Gastroesophageal sphincter (tissue), 4 donors: ENCODE measurements around the gene RAB43. TPM values are rescaled to one million over a fixed set of nuclear protein-coding genes. Genes with fewer than 3 reads are reported as not detected.
A peak's percentile ranks its signal among the peaks of the same experiment; 100 is the strongest.

ENCODE experiments used
- ATAC-seq: fragments of 150-250 bp; one replicate; pipeline ENCODE4 v1.9.1; 2016; ENCODE audit warnings: mild to moderate bottlenecking, moderate library complexity
- H3K27ac ChIP-seq, 4 donors: fragments of 200-600 bp; sonication (generic) in 3 of 4; 1 replicate in 3 of 4; 2 replicates in 1 of 4; pipeline ENCODE4 v1.5.1; 2016 to 2019
- H3K27me3 ChIP-seq: fragments of 200-600 bp; sonication (generic); one replicate; pipeline ENCODE4 v1.5.1; 2019
- H3K36me3 ChIP-seq, 2 donors: fragments of 200-600 bp; sonication (generic); one replicate each; pipeline ENCODE4 v1.5.1; 2019; ENCODE audit warnings: control low read depth in 1 of 2
- H3K4me1 ChIP-seq, 3 donors: fragments of 200-600 bp; sonication (generic); 1 replicate in 2 of 3; 2 replicates in 1 of 3; pipeline ENCODE4 v1.5.1; 2016 to 2019; ENCODE audit warnings: control low read depth in 2 of 3
- H3K4me3 ChIP-seq, 2 donors: fragments of 200-600 bp; sonication (generic); one replicate each; pipeline ENCODE4 v1.5.1; 2019; ENCODE audit warnings: mild to moderate bottlenecking in 1 of 2, moderate library complexity in 1 of 2
- H3K9me3 ChIP-seq, 3 donors: fragments of 200-600 bp; sonication (generic); one replicate each; pipeline ENCODE4 v1.5.1; 2017 to 2019; ENCODE audit warnings: control low read depth in 2 of 3
- CTCF ChIP-seq, 4 experiments: fragments of 200-600 bp in 2 of 4; fragments of 450-650 bp in 2 of 4; sonication (generic) in 1 of 4; IDR thresholded peaks; one replicate each; pipeline ENCODE4 v1.5.1; 2017 to 2019; ENCODE audit warnings: antibody characterized with exemption in 4 of 4, mild to moderate bottlenecking in 2 of 4, moderate library complexity in 2 of 4
- EP300 ChIP-seq: sonication (generic); formaldehyde crosslinking; IDR thresholded peaks from one replicate; pipeline ENCODE4 v1.6.1; 2017; ENCODE audit warnings: antibody characterized with exemption, mild to moderate bottlenecking
- POLR2A ChIP-seq, 2 donors: fragments of 450-650 bp; IDR thresholded peaks; one replicate each; pipeline ENCODE4 v1.6.1; 2017; ENCODE audit warnings: antibody characterized with exemption in 2 of 2, mild to moderate bottlenecking in 2 of 2, moderate library complexity in 1 of 2
- POLR2AphosphoS5 ChIP-seq: sonication (generic); formaldehyde crosslinking; IDR thresholded peaks from one replicate; pipeline ENCODE4 v1.6.1; 2017; ENCODE audit warnings: antibody characterized with exemption
- WGBS, 2 donors: methylation state at CpG; one replicate each; pipeline ENCODE4 v1.1.5; 2018; ENCODE audit warnings: low coverage in 1 of 2; 5-methylcytosine and 5-hydroxymethylcytosine counted together
- total RNA-seq, 4 donors: library from RNA; depleted of rRNA; stranded (reverse); fragments of >200 nt; gene quantifications; one replicate each; pipeline ENCODE4 v1.1.0, GENCODE V29; 2016

The RAB43 gene
- total RNA-seq, 4 donors from 2014 or later: 10.3 to 17.9 (median 15.7) TPM

- peak; percentile 72 for ATAC-seq
- peaks cover 0 to 11% of the 10 kb centered on the region in 2 donors for H3K36me3 ChIP-seq
- H3K9me3 ChIP-seq: no peaks in the 10 kb centered on the region
- 17% methylated on average over 4 of the region's 8 CpGs; no CpG with 5 or more reads in 1 of the 2 donors for WGBS, 2 donors
- H3K4me1 ChIP-seq: peaks cover 0 to 15% (median 6%) of the 10 kb centered on the region in 3 donors
- TF ChIP-seq POLR2AphosphoS5 (peak; percentile 44), CTCF (IDR thresholded peaks at IDR 0.05) (no peak)
- no peak overlapping the region for H3K4me3 ChIP-seq
- peak overlapping the region; percentile 55 to 88 (median 86) for H3K27ac ChIP-seq
- H3K27me3 ChIP-seq: no peaks in the 10 kb centered on the region
These were observed 34.4 kb downstream of the RAB43 start for GRCh38 chr3:129087138-129087702.

- Histone ChIP-seq H3K36me3 (no peaks in the 10 kb centered on the region), H3K4me1 (peaks cover 0 to 15% (median 6%) of the 10 kb centered on the region in 3 donors), H3K4me3 (no peak overlapping the region), H3K27me3 (no peaks in the 10 kb centered on the region), H3K27ac (peak overlapping the region in 3 of 4 donors; percentile 84 to 88 (median 87)), H3K9me3 (no peaks in the 10 kb centered on the region)
- no peak for TF ChIP-seq EP300
- no peak for TF ChIP-seq POLR2AphosphoS5
- no peak for TF ChIP-seq POLR2A (IDR thresholded peaks at IDR 0.05)
- no peak for TF ChIP-seq CTCF (IDR thresholded peaks at IDR 0.05)
- WGBS, 2 donors: 100% methylated on average over 1 of the region's 4 CpGs; no CpG with 5 or more reads in 1 of the 2 donors
- no peak for ATAC-seq
These were observed 35.8 kb downstream of the RAB43 start for GRCh38 chr3:129085818-129086217.

- Histone ChIP-seq H3K4me1 (peaks cover 0 to 15% (median 6%) of the 10 kb centered on the region in 3 donors), H3K9me3 (no peaks in the 10 kb centered on the region), H3K27me3 (no peaks in the 10 kb centered on the region), H3K27ac (peak overlapping the region in 1 of 4 donors; percentile 88), H3K4me3 (no peak overlapping the region), H3K36me3 (no peaks in the 10 kb centered on the region)
- TF ChIP-seq POLR2A (IDR thresholded peaks at IDR 0.05): no peak
- no peak for TF ChIP-seq CTCF (IDR thresholded peaks at IDR 0.05)
- TF ChIP-seq EP300: no peak
- no peak for TF ChIP-seq POLR2AphosphoS5
- ATAC-seq: no peak
- no CpG with 5 or more reads among the region's 12 CpGs for WGBS, 2 donors
These were observed 36.4 kb downstream of the RAB43 start for GRCh38 chr3:129085165-129085715.

GRCh38 chr3:129084501-129084900 is 37.1 kb downstream of the RAB43 start:
- H3K4me3 ChIP-seq: no peak overlapping the region
- no peak for ATAC-seq
- no peaks in the 10 kb centered on the region for H3K27me3 ChIP-seq
- peaks cover 0 to 15% (median 6%) of the 10 kb centered on the region in 3 donors for H3K4me1 ChIP-seq
- H3K27ac ChIP-seq: no peak overlapping the region
- H3K9me3 ChIP-seq: no peaks in the 10 kb centered on the region
- WGBS, 2 donors: 90% methylated on average over 2 of the region's 6 CpGs; no CpG with 5 or more reads in 1 of the 2 donors
- H3K36me3 ChIP-seq: no peaks in the 10 kb centered on the region
- TF ChIP-seq EP300 (no peak), CTCF (IDR thresholded peaks at IDR 0.05) (no peak), POLR2A (IDR thresholded peaks at IDR 0.05) (no peak), POLR2AphosphoS5 (no peak)

GRCh38 chr3:129082026-129082425 is 39.6 kb downstream of the RAB43 start:
- TF ChIP-seq EP300: no peak
- TF ChIP-seq POLR2AphosphoS5: no peak
- TF ChIP-seq CTCF (IDR thresholded peaks at IDR 0.05): no peak
- no peak for TF ChIP-seq POLR2A (IDR thresholded peaks at IDR 0.05)
- H3K27ac ChIP-seq: no peak overlapping the region
- H3K27me3 ChIP-seq: no peaks in the 10 kb centered on the region
- H3K4me1 ChIP-seq: peaks cover 0 to 24% (median 2%) of the 10 kb centered on the region in 3 donors
- WGBS, 2 donors: 53 to 79% methylated on average over 2 to 5 of the region's 9 CpGs
- H3K36me3 ChIP-seq: no peaks in the 10 kb centered on the region
- no peak overlapping the region for H3K4me3 ChIP-seq
- ATAC-seq: no peak
- no peaks in the 10 kb centered on the region for H3K9me3 ChIP-seq
